Hematopoietic multipotent progenitor cell (in vitro differentiated cells): ENCODE measurements around the gene MRPS6. TPM values are rescaled to one million over a fixed set of nuclear protein-coding genes. Genes with fewer than 3 reads are reported as not detected.

ENCODE experiments used
- total RNA-seq: library from RNA; depleted of rRNA; stranded (reverse); fragments of >200 nt; gene quantifications from one replicate; pipeline ENCODE4 v1.2.3, GENCODE V29; 2012

The MRPS6 gene
- total RNA-seq, 1 donor = 10.8 TPM

Other genes starting within 250 kb of the MRPS6 start
- gene ATP5PO, start 157.8 kb upstream of the MRPS6 start, total RNA-seq = 96.4 TPM
- 10.5 TPM for gene SLC5A3, start within 50 bp of the MRPS6 start, total RNA-seq